K562 (cell line): ENCODE data around the gene SPINK7. TPM values are rescaled to one million over a fixed set of nuclear protein-coding genes. Genes with fewer than 3 reads are reported as not detected.

Experiments used
- DPF2 ChIP-seq: fragments of 450-650 bp; IDR thresholded peaks from 2 replicates; pipeline ENCODE4 v1.6.1; 2016
- NCOA2 ChIP-seq, 2 experiments: fragments of 450-650 bp; IDR thresholded peaks; 2 replicates each; pipeline ENCODE4 v1.6.1; 2018; ENCODE audit warnings: mild to moderate bottlenecking in 2 of 2, moderate library complexity in 1 of 2; ENCODE audit not compliant: partially characterized antibody in 2 of 2
- REST ChIP-seq, 2 experiments: fragments of 450-650 bp; formaldehyde crosslinking in 1 of 2; IDR thresholded peaks; 2 replicates each; pipeline versions ENCODE4 v1.4.0 to v1.6.1; 2014 to 2020; ENCODE audit warnings: mild to moderate bottlenecking in 2 of 2, borderline replicate concordance in 1 of 2, low read depth in 1 of 2
- ZNF217 ChIP-seq: sonication (generic); formaldehyde crosslinking; IDR thresholded peaks from 2 replicates; pipeline ENCODE4 v1.8.0; 2022; ENCODE audit warnings: mild to moderate bottlenecking, missing genetic modification reagents
- polyA plus RNA-seq, 8 experiments: library from polyadenylated mRNA; depleted of rRNA in 4 of 8; stranded (reverse) in 5 of 8; unstranded in 3 of 8; fragments of >200 nt; fragmentation: Nextera tagmentation in 2 of 8; fragmentation: Illumina TruSeq in 1 of 8; extraction: Ambion mirVana in 2 of 8; extraction: Trizol in 1 of 8; gene quantifications; 2 replicates each; pipeline versions ENCODE4 v1.2.1 to v1.2.3, GENCODE V29; 2011 to 2014; ENCODE audit warnings: inconsistent platforms in 1 of 8, missing spikeins in 1 of 8
- total RNA-seq, 7 experiments: library from RNA; depleted of rRNA in 6 of 7; stranded (reverse); fragments of >200 nt in 6 of 7; fragmentation: Illumina TruSeq in 2 of 7; extraction: Trizol in 2 of 7; gene quantifications; 2 replicates each; pipeline versions ENCODE4 v1.2.1 to v1.2.3, GENCODE V29; 2011 to 2021; ENCODE audit warnings: low replicate concordance in 1 of 7

SPINK7 gene
- total and polyA plus RNA-seq, 9 of the 15 experiments (the other 6 are each of a cell fraction or from before 2014, with no cell fraction given) = not detected

- peak; percentile 42; the same call in 1 of the 2 replicates for TF ChIP-seq REST (IDR thresholded peaks at IDR 0.05; ENCODE audit: borderline replicate concordance)
- TF ChIP-seq REST (CRISPR knock-in tag; IDR thresholded peaks at IDR 0.05; ENCODE audit: low read depth) = no peak
- no peak for TF ChIP-seq NCOA2 (IDR thresholded peaks at IDR 0.05; ENCODE audit: partially characterized antibody in 2 of 2)
- TF ChIP-seq ZNF217 (CRISPR knock-in tag) = no peak
- TF ChIP-seq DPF2 = no peak
Measured at GRCh38 chr5:148353634-148354033, 41.4 kb downstream of the SPINK7 start (continued).
